ENCODE data around the gene PDS5B. TPM values are rescaled to one million over a fixed set of nuclear protein-coding genes. Genes with fewer than 3 reads are reported as not detected.
A peak's percentile ranks its signal among the peaks of the same experiment; 100 is the strongest.

The PDS5B gene
- total and polyA plus RNA-seq, 2 donors (not counting 1 experiment from before 2014, with no cell fraction given) = 6.6 to 62.9 TPM

DNA sequence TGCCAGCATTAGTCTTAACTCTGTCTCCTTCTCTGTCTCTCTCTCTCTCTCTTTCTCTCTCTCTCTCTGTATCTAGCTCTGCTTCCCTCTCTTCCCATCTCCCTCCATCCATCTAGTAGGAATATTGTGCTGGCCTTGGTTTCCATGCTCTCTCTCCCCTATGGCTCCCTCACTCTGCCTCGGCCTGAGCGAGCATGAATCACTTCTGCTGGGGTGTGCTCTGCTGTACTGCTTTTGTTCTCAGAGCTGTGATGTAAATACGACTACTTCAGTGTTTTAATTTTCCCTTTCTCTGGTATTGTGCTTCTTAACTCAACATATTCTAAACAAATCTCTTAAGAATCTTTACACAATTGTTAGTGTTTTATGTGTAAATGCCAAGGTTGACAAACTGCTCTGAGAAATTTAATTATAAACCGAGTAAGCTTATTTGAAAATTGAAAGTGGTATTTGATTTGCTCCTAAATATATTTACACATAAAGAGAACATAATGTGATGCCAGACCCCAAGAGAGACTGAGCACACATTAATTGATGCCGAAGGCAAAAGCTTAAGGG lies 218.5 kb downstream of the PDS5B start:
- Mint-ChIP-seq H3K4me3 (no peak overlapping the region), H3K27ac (no peak overlapping the region), H3K27me3 (peaks cover 5% of the 10 kb centered on the region), H3K9me3 (ENCODE audit: insufficient read depth) (peaks cover 7% of the 10 kb centered on the region), H3K4me1 (no peaks in the 10 kb centered on the region)
- no peaks in the 10 kb centered on the region for H3K4me1 ChIP-seq (ENCODE audit: control insufficient read depth in 2 of 2, insufficient read depth in 2 of 2, low read length in 2 of 2)
- ChIA-PET POLR2A (no interaction called here), CTCF (no interaction called here)
- ATAC-seq (ENCODE audit: low read depth) (no peak), DNase-seq (no peak)
- no peaks in the 10 kb centered on the region for H4K20me1 ChIP-seq (ENCODE audit: control insufficient read depth, insufficient read depth, low read length, poor library complexity, severe bottlenecking)
- H3K27ac ChIP-seq (ENCODE audit: low read length in 2 of 2) = no peak overlapping the region
- intact Hi-C loops (cut with micrococcal nuclease) = no loop called here
- no peaks in the 10 kb centered on the region for H3K36me3 ChIP-seq (replicated peaks in 1 of 2; ENCODE audit: control extremely low read depth in 1 of 2, control insufficient read depth in 1 of 2, extremely low read depth in 1 of 2, insufficient read depth in 2 of 2, low read length in 1 of 2)
- no peak overlapping the region for H2AFZ ChIP-seq (ENCODE audit: insufficient read depth, low read depth, low read length, poor library complexity, severe bottlenecking)
- H3K4me2 ChIP-seq (replicated peaks; ENCODE audit: low read depth, low read length, poor library complexity, severe bottlenecking) = no peak overlapping the region
- peaks cover 0 to 1% (median 0%) of the 10 kb centered on the region in 3 donors for H3K9me3 ChIP-seq (ENCODE audit: control extremely low read depth in 1 of 3, control insufficient read depth in 2 of 3, insufficient read depth in 1 of 3, low read length in 2 of 3)
- H3K79me2 ChIP-seq (ENCODE audit: control insufficient read depth, insufficient read depth, low read length) = no peaks in the 10 kb centered on the region
- no CpG with 5 or more reads among the region's 5 CpGs for WGBS (ENCODE audit: insufficient coverage)
- no peak overlapping the region for H3K4me3 ChIP-seq (ENCODE audit: control extremely low read depth in 1 of 5, extremely low read depth in 1 of 5, insufficient read depth in 1 of 5, low read depth in 2 of 5, low read length in 4 of 5)
- no peak overlapping the region for H3K9ac ChIP-seq (ENCODE audit: low read length)
- no peaks in the 10 kb centered on the region for H3K27me3 ChIP-seq (replicated peaks in 1 of 4; ENCODE audit: control extremely low read depth in 1 of 4, control insufficient read depth in 3 of 4, insufficient read depth in 4 of 4, low read length in 3 of 4)
- TF ChIP-seq, protein P1, sequence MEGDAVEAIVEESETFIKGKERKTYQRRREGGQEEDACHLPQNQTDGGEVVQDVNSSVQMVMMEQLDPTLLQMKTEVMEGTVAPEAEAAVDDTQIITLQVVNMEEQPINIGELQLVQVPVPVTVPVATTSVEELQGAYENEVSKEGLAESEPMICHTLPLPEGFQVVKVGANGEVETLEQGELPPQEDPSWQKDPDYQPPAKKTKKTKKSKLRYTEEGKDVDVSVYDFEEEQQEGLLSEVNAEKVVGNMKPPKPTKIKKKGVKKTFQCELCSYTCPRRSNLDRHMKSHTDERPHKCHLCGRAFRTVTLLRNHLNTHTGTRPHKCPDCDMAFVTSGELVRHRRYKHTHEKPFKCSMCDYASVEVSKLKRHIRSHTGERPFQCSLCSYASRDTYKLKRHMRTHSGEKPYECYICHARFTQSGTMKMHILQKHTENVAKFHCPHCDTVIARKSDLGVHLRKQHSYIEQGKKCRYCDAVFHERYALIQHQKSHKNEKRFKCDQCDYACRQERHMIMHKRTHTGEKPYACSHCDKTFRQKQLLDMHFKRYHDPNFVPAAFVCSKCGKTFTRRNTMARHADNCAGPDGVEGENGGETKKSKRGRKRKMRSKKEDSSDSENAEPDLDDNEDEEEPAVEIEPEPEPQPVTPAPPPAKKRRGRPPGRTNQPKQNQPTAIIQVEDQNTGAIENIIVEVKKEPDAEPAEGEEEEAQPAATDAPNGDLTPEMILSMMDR (IDR thresholded peaks at IDR 0.05) = no peak
- no peak for TF ChIP-seq EZH2 (IDR thresholded peaks at IDR 0.05; ENCODE audit: borderline replicate concordance, insufficient read depth, low read depth, low read length, poor library complexity, severe bottlenecking)

DNA sequence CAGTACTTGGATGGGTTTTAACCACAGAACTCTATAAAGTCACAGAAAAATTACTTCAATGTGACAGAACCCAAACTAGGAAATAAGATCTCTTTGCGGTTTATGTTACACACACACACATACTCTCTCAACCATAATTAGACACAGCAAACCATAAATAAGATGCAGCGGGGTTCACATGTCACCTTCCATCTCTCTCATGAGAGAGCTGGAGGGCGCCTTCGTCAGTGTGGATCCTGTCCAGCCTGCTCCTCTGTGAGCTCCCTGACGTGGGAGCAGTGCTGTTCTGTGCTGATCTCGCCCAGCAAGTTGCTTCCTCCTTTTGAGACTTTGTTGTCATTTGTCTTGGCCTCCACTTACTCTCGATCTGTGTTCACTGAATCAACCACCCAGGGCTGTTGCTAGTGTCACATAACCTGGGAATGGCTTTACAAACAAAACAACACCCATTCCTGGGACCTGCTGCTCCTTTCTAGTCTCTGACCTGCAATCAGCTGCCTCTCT lies 225.1 kb downstream of the PDS5B start:
- Mint-ChIP-seq H3K9me3 (ENCODE audit: insufficient read depth) (peaks cover 9% of the 10 kb centered on the region), H3K27me3 (peaks cover 5% of the 10 kb centered on the region), H3K4me3 (no peak overlapping the region), H3K27ac (no peak overlapping the region), H3K4me1 (peaks cover 6% of the 10 kb centered on the region)
- DNase-seq (peak; percentile 15), ATAC-seq (ENCODE audit: low read depth) (no peak)
- Histone ChIP-seq H3K4me3 (ENCODE audit: control extremely low read depth in 1 of 5, extremely low read depth in 1 of 5, insufficient read depth in 1 of 5, low read depth in 2 of 5, low read length in 4 of 5) (no peak overlapping the region), H3K4me1 (ENCODE audit: control insufficient read depth in 2 of 2, insufficient read depth in 2 of 2, low read length in 2 of 2) (peaks cover 0 to 7% of the 10 kb centered on the region in 2 donors), H3K27me3 (replicated peaks in 1 of 4; ENCODE audit: control extremely low read depth in 1 of 4, control insufficient read depth in 3 of 4, insufficient read depth in 4 of 4, low read length in 3 of 4) (peaks cover 0 to 3% (median 0%) of the 10 kb centered on the region in 4 experiments), H4K20me1 (ENCODE audit: control insufficient read depth, insufficient read depth, low read length, poor library complexity, severe bottlenecking) (no peaks in the 10 kb centered on the region), H2AFZ (ENCODE audit: insufficient read depth, low read depth, low read length, poor library complexity, severe bottlenecking) (peak overlapping the region; percentile 73), H3K9me3 (ENCODE audit: control extremely low read depth in 1 of 3, control insufficient read depth in 2 of 3, insufficient read depth in 1 of 3, low read length in 2 of 3) (peaks cover 1 to 7% (median 6%) of the 10 kb centered on the region in 3 donors), H3K4me2 (replicated peaks; ENCODE audit: low read depth, low read length, poor library complexity, severe bottlenecking) (peak overlapping the region; percentile 55), H3K36me3 (replicated peaks in 1 of 2; ENCODE audit: control extremely low read depth in 1 of 2, control insufficient read depth in 1 of 2, extremely low read depth in 1 of 2, insufficient read depth in 2 of 2, low read length in 1 of 2) (no peaks in the 10 kb centered on the region), H3K27ac (ENCODE audit: low read length in 2 of 2) (no peak overlapping the region), H3K9ac (ENCODE audit: low read length) (no peak overlapping the region), H3K79me2 (ENCODE audit: control insufficient read depth, insufficient read depth, low read length) (no peaks in the 10 kb centered on the region)
- intact Hi-C loops (cut with micrococcal nuclease) = no loop called here
- TF ChIP-seq, protein P1 (IDR thresholded peaks at IDR 0.05) = no peak
- no peak for TF ChIP-seq EZH2 (IDR thresholded peaks at IDR 0.05; ENCODE audit: borderline replicate concordance, insufficient read depth, low read depth, low read length, poor library complexity, severe bottlenecking)
- WGBS (ENCODE audit: insufficient coverage) = 0% methylated on average over 7 of the region's 7 CpGs
- CTCF ChIA-PET = no interaction called here
- POLR2A ChIA-PET = no interaction called here

All from B cell (primary cell).